HG03064 (cell line): ENCODE results near the gene BEGAIN.
"Not testable (repeated sequence)": the region's sequence is repeated elsewhere in the genome, so short reads cannot be mapped to it uniquely, and the experiment has no call there.

Experiments
- ATAC-seq: cut with Tn5 transposase; IDR thresholded peaks from one replicate; pipeline ENCODE4 v1.9.1; 2021; ENCODE audit warnings: low read depth; ENCODE audit not compliant: unreplicated experiment

BEGAIN gene

DNA sequence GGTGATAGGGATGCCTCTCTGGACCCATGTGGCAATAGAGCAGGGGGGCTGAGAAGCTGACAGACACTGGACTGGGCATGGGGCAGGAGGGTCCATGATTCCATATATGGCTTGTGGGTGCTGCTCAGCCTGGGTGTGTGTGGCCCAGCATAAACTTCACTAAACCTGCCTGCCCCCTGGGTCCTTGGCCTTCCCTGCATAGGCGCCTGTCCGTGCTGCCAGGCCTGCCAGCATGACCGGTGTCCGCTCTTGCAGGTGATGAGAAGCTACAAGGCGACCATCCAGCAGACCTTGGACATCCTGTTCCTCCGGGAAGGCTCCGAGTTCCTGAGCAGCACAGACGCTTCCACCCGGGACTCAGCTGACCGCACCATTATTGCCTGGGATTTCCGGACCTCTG, 61.6 kb downstream of the BEGAIN start:
- no peak for ATAC-seq

DNA sequence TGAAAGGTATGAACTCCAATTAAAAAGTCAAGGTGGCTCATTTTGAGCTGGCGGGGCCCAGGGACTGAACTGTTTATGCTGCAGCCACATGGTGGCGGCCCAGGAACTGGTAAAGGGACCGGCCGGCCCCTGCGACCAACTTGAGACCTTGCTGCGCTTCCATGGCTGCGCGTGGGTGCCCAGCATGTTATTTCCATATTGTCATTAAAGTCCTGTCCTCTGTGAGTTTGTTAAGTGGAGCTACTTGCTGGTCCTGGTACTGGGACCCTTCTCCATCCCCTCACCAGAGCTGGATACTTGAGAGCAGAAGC, 62.3 kb downstream of the BEGAIN start:
- no peak for ATAC-seq

DNA sequence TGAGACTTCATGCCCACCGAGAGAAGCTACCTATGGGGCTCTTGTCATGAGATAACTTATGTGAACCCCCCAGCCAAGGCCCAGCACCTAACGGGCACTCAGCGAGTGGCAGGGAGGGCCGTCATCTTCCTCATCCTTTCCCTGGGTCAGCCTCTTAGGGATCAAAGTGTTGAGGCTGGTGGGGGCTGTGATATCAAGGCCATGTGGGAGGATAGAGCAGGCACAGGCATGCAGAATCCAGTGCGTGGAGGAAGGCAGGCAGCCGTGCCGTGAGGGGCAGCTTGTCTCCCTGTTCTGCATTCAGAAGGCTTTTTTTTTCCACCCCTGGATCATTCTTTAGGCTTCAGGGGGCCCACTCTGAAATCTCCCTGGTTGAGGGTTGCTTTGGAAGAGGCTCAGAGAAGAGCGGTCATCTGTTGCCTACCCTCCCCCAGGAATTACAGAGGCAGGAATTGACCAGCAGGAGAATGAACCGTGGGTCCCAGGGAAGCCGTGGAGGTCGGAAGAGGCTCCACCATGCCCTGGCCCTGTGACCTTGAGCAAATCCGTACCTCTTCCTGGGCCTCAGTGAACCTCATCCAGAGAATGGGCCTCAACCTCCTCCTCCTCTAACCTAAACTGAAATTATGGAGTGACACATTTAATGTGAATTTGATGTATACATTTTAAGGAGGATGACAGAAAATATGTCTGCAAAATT, 62.8 kb downstream of the BEGAIN start:
- no peak for ATAC-seq

DNA sequence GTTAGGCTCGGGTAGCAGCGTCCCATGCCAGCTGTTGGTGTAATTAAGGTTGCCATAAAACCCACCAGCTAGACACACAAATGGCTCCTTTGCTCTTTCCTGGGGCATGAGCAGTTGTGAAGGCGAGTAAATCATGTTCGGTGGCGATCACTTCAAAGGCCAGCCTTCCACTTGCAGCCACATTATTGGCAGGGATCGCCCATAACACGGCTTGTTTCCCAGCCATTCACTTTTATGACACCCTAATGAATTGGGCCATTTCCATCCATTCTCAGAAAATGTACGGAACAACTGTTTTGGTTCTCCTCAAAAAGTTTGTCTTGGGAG, 63.4 kb downstream of the BEGAIN start:
- no peak for ATAC-seq

DNA sequence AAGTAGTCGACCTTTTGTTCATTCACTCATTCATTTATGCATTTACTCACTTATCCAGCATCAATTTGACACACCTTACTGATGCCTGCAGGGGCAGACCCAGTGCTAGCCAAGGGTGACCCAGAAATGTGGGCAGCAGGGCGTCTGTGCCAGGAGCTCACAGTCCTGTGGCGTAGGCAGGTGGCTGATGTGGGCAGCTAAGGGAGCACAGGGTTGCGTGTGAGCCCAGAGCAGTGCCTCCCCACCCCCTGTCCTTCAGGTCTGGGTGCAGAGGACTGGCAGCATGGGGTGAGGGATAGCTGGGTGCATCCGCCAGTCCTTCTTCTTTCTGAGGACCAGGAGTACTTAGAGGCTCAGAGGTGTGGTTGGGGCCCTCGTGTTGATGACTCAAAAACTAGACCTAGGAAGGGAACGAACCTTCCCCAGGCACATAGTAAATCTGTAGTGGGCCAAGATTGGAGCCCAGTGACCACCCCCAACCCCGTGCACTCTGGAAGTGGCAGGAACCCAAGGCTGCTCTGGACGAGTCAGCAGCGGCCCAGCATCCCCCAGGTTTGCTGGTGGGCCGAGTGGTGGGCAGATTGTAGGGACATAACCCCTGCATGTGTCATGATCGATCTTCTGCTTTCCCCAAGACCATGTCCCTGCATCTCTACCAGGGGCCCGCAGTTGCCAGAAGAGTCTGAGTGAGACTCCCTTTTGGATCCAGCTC, 63.9 kb downstream of the BEGAIN start:
- ATAC-seq, result no peak

DNA sequence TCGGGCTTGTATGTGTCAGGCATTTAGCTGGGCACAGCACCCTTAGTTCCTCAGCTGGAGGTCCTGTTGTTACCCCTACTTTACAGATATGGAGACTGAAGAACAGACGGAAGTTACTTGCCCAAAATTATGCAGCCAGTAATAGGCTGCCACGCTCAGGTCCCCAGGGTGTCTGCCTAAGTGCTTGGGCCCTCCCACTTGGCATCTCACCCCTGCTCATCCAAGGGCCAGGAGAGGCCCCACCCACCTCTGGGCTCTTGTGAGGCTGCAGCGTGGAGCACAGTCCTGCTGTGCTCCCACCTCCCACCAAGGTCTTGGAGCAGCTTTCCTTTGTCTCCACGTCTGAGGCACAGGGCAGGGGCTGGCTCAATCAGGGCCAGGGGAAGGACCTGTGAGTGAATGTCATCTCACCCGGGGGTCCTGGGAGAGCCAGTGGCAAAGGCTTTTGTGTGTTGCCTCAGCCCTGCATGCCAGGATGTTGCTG, 64.6 kb downstream of the BEGAIN start:
- ATAC-seq, result no peak

DNA sequence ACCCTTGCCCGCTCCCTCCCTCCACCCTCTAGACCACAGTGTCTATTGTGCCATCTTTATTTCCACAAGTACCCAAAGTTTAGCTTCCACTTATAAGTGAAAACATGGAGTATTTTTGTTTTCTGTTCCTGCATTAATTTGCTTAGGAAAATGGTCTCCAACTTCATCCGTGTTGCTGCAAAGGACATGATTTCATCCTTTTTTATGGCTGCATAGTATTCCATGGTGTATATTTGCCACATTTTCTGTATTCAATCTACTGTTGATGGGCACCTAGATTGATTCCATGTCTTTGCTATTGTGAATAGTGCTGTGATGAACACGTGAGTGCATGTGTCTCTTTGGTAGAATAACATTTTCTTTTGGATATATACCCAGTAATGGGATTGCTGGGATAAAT, 81.2 kb downstream of the BEGAIN start:
- ATAC-seq, result not testable (repeated sequence)

DNA sequence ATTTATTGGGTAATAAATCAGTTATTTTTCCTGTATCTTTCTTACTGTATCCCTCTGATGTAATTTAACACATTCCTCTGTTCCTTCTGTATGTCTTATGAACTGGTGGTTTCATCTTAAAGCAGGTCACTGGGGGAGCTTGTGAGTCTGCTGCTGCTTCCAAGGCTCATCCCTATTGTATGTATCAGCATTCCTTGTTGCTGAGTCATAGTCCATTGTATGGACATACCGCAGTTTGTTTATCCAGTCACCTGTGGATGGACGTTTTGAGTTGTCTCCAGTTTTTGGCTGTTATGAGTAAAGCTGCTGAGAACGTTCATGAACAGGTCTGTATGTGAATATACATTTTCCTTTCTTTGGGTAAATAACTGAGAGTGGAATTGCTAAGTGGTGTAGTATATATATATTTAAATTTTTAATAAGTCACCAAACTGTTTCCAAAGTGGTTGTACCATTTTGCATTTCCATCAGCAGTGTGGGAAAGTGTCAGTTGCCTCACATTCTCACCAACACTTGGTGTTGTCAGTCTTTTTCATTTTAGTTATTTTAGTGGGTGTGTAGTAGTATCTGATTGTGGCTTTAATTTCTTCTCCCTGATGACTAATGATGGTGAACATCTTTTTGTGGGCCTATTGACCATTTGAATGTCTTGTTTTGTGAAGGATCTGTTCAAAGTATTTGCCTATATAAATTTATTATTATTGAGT, 82.7 kb downstream of the BEGAIN start:
- no peak for ATAC-seq

DNA sequence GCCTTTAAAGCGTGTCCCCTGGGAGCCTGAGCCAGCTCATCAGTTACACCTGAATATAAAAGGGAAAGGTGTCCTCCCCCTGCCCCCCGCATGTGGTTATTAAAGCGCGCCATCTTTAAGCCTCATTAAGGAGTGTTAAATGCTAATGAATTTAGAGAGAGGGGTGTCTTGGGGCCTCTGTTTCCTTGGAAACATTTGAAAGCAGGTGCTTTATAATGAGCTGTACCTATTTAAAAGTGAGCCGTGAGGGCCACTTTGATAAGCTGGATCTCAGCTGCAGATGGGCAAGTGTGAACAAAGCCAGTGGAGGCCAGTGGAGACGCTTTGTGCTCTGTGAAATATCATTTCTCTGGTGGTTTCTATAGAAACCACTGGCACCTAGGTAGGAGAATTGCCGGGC, 84.0 kb downstream of the BEGAIN start:
- ATAC-seq, result no peak

DNA sequence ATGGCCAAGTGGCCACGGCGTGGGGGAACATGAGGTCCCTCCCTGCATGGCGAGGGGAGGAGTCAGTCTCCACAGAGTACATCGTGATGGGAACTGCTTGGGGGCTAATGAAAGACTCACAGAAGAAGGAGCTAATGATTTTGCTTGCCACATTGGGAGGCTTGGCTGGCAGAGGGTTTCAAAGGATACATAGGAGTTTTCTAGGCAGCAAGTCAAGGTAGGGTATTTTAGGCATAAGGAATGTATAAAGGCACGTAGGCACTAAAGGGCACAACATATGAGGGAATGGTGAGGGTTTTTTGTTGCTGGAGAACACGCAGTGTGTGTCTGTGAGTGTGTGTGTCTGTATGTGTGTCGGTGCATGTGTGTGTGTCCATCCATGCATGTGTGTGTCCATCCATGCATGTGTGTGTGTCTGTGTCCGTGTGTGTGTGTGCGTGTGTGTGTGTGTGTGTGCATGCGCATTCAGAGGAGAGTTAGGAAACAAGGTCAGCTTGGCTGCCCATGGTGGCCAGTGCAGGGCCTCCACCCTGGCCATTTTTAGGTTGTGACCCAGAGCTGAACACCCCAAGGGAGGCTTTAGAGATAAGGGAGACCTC, 84.5 kb downstream of the BEGAIN start:
- no peak for ATAC-seq

DNA sequence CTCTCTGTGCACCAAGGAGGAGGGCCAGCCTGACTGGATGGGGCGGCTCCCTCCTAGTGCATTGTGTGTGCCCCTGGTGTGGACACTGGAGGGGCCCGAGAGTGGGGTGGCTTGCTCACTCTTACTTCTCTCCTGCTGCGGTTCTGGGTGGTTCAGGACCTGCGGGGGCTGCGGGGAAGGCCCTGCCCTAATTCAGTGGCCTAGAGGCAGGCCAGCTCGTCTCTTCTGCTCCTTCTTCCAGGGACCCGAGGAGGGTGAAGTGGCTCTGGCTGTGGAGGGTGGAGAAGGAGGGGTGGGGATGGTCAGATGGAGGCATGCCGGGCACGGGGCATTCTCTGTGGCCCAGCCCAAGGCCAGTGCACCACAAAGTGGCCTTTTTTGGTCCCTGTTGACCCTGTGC, 87.1 kb downstream of the BEGAIN start:
- no peak for ATAC-seq

DNA sequence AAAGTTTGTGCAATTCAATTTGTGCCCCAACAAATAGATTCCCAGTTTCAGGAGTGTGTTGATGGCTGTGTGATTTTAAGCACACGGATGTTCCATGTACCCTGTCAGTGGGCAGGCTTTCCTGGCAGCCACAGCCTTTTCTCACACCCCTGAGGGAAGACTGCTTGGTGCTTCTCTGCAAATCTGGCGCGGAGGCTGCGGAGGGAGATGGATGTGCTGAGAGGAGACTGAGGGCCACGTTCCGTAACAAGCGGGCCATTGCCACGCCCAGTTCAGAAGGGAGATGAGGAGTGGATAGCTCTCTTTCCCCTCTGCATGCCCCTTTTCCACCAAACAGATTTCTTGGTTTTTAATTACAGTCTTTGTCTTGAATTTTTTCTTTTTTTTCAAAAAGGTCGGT, 89.1 kb downstream of the BEGAIN start:
- ATAC-seq, result no peak

DNA sequence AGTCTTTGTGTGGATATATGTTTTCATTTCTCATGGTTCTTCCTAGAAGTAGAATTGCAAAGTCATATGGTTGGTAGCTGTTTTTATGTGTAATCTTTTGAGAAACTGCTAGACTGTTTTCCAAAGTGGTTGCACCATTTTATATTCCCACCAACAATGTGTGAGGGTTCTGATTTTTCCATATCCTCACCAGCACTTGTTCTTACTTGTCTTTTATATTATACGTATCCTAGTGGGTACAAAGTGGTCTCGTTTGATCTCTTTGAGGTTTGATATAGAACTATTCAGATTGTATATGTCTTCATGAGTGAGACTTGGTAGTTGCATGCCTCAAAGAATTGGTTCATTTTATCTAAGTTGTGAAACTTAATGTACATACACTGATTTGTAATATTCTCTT, 91.3 kb downstream of the BEGAIN start:
- ATAC-seq, result no peak

DNA sequence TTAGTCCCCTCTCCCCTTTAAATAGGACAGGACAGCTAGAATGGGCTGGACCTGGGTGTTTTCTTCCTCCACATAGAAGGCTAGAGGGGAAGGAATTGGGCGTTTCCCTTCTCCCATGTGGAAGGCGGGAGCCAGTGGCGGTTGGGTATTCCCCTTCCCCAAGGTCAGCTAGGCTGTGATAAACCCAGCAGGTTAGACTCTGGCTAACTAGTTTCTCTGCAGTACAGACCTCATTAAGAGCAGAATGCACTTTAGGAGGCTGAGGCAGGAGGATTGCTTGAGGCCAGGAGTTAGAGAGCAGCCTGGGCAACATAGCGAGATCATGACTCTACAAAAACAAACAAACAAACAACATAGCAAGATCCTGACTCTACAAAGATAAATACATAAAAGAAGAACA, 92.6 kb downstream of the BEGAIN start:
- ATAC-seq, result no peak

DNA sequence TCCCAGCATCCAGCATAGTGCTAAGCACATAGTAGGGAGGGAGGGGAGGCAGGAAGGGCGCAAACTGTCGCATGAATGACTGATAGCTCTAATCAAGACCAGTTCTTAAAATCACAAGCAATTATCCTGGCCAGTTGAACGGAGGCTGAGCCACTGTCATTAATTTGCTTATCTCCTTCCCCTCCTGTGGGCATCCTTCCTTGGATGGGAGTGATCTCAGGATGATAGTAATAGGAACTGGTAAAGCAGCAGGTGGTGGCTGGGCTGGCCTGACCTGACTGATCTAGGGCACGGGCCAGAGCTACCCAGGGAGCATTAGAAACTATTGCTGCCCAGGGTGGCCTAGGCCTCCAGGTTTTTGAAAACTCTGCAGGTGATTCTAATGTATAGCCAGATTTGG, 97.0 kb downstream of the BEGAIN start:
- ATAC-seq, result no peak

DNA sequence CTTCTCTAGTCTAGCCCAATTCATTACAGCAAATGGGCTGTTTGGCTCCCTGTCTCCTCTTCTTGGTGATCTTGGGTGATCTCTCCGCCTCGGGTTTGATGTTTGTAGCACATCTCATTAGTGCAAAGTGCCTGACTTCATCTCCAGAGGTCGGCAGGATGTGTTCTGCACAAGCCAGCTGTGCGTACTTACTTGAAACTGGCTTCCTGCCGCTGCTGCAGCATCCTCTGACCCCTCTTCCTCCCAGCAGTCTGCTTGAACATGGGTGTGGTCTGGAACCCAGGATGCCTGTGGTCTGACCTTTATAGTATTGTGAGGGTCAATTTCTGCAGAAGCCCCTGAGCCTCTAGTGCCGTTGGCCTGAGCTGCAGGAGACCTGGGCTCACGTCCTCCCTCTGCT, 99.2 kb downstream of the BEGAIN start:
- no peak for ATAC-seq

DNA sequence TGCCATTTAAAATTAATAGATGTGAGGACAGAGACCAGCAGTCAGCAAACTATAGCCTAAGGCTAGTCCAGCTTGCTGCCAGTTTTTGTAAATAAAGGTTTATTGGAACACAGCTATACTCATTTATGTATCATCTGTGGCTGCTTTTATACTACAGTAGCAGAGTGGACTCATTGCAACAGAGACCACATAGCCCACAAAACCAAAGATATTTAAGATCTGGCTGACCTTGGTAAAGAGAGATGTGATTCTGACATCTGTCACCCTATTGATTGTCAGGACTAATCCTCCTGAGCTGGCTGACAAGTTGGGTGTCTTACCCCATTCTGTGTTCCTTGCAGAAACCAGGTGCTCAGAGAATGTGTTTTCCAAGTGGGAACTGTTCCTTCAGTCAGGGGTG, 99.9 kb downstream of the BEGAIN start:
- no peak for ATAC-seq
